ENCODE results near the gene GNMT.

The GNMT gene

GRCh38 chr6:43009124-43009523 is 48.6 kb downstream of the GNMT start:
- peak; percentile 47 for TF ChIP-seq CTCF (IDR thresholded peaks at IDR 0.05; ENCODE audit: extremely low read depth, missing control alignments)
- peak; percentile 37 for DNase-seq (ENCODE audit: low spot score)

GRCh38 chr6:43011207-43011606 is 50.7 kb downstream of the GNMT start:
- no peak for TF ChIP-seq CTCF (IDR thresholded peaks at IDR 0.05; ENCODE audit: extremely low read depth, missing control alignments)
- no peak for DNase-seq (ENCODE audit: low spot score)

- TF ChIP-seq CTCF (IDR thresholded peaks at IDR 0.05; ENCODE audit: extremely low read depth, missing control alignments), result no peak
- DNase-seq (ENCODE audit: low spot score), result no peak
Observed at GRCh38 chr6:43012364-43012763, 51.8 kb downstream of the GNMT start.

GRCh38 chr6:43013097-43013842 is 52.7 kb downstream of the GNMT start:
- no peak for TF ChIP-seq CTCF (IDR thresholded peaks at IDR 0.05; ENCODE audit: extremely low read depth, missing control alignments)
- DNase-seq (ENCODE audit: low spot score), result no peak

Measured in GM20000 (cell line).